HL-60 (cell line): ENCODE data around the gene CRYGS.
A peak's percentile ranks its signal among the peaks of the same experiment; 100 is the strongest.

Experiments
- DNase-seq, 2 experiments: peaks; one replicate each; pipeline ENCODE4 v3.0.0-alpha.2; 2010 to 2020; ENCODE audit warnings: low read depth in 1 of 2, low spot score in 1 of 2
- H3K27ac ChIP-seq: fragments of 250-450 bp; sonication (Bioruptor Pico); replicated peaks from 2 replicates; pipeline ENCODE4 v1.5.1; 2020; ENCODE audit warnings: mild to moderate bottlenecking, moderate library complexity
- H3K27me3 ChIP-seq: fragments of 250-450 bp; sonication (Bioruptor Pico); 2 replicates; pipeline ENCODE4 v1.5.1; 2021; ENCODE audit warnings: mild to moderate bottlenecking, moderate library complexity; ENCODE audit not compliant: insufficient read depth, poor library complexity, severe bottlenecking
- H3K4me3 ChIP-seq: replicated peaks from 2 replicates; pipeline ENCODE4 v1.5.1; 2011; ENCODE audit warnings: mild to moderate bottlenecking, control low read depth, low read length; ENCODE audit not compliant: insufficient read depth
- CTCF ChIP-seq: IDR thresholded peaks from one replicate; pipeline ENCODE4 v1.5.1; 2011; ENCODE audit warnings: low read length, control low read depth, inconsistent platforms; ENCODE audit not compliant: insufficient read depth
- GABPA ChIP-seq: IDR thresholded peaks from 2 replicates; pipeline ENCODE4 v1.6.1; 2012; ENCODE audit warnings: low read depth
- POLR2AphosphoS5 ChIP-seq: IDR thresholded peaks from 2 replicates; pipeline ENCODE4 v1.6.1; 2012; ENCODE audit warnings: low read depth
- SPI1 ChIP-seq: IDR thresholded peaks from 2 replicates; pipeline ENCODE4 v1.6.1; 2012; ENCODE audit warnings: low read depth, mild to moderate bottlenecking, borderline replicate concordance
- TF ChIP-seq, protein P1 (sequence below): IDR thresholded peaks from 2 replicates; pipeline ENCODE4 v1.6.1; 2012; ENCODE audit warnings: low read depth; ENCODE audit not compliant: insufficient replicate concordance

Gene CRYGS

GRCh38 chr3:186509423-186509822, 34.8 kb downstream of the CRYGS start:
- H3K4me3 ChIP-seq, result no peak overlapping the region
- TF ChIP-seq SPI1, result peak; percentile 19; the same call in 1 of the 2 replicates
- TF ChIP-seq GABPA, result no peak
- no peak overlapping the region for H3K27ac ChIP-seq
- no peaks in the 10 kb centered on the region for H3K27me3 ChIP-seq
- DNase-seq, result peak in 1 of 2 experiments; percentile 26

DNA sequence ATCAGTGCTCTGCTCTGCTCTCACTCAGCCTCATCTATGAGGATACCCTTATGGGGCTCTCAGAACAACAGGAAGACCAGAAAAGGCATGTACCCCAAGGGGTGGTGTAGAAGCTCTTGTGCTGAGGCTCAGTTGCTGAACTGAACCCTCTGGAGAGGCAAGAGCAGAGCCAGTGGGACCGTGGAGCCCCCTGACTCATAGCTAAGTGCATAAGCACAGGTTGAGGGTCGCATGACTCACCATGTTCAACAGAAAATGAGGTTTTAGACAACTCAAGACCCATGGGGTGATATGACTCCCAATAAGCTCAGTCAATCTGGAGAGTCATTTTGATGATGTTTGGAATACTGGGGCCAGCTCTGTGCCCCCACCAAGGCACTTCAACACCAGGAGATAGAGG, 37.3 kb downstream of the CRYGS start:
- TF ChIP-seq CTCF, result no peak
- TF ChIP-seq SPI1, result no peak
- no peak for TF ChIP-seq POLR2AphosphoS5
- TF ChIP-seq, protein P1, sequence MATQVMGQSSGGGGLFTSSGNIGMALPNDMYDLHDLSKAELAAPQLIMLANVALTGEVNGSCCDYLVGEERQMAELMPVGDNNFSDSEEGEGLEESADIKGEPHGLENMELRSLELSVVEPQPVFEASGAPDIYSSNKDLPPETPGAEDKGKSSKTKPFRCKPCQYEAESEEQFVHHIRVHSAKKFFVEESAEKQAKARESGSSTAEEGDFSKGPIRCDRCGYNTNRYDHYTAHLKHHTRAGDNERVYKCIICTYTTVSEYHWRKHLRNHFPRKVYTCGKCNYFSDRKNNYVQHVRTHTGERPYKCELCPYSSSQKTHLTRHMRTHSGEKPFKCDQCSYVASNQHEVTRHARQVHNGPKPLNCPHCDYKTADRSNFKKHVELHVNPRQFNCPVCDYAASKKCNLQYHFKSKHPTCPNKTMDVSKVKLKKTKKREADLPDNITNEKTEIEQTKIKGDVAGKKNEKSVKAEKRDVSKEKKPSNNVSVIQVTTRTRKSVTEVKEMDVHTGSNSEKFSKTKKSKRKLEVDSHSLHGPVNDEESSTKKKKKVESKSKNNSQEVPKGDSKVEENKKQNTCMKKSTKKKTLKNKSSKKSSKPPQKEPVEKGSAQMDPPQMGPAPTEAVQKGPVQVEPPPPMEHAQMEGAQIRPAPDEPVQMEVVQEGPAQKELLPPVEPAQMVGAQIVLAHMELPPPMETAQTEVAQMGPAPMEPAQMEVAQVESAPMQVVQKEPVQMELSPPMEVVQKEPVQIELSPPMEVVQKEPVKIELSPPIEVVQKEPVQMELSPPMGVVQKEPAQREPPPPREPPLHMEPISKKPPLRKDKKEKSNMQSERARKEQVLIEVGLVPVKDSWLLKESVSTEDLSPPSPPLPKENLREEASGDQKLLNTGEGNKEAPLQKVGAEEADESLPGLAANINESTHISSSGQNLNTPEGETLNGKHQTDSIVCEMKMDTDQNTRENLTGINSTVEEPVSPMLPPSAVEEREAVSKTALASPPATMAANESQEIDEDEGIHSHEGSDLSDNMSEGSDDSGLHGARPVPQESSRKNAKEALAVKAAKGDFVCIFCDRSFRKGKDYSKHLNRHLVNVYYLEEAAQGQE, result no peak
- no peak for TF ChIP-seq GABPA
- no peak overlapping the region for H3K4me3 ChIP-seq
- no peak for DNase-seq
- H3K27me3 ChIP-seq, result no peaks in the 10 kb centered on the region
- H3K27ac ChIP-seq, result no peak overlapping the region

DNA sequence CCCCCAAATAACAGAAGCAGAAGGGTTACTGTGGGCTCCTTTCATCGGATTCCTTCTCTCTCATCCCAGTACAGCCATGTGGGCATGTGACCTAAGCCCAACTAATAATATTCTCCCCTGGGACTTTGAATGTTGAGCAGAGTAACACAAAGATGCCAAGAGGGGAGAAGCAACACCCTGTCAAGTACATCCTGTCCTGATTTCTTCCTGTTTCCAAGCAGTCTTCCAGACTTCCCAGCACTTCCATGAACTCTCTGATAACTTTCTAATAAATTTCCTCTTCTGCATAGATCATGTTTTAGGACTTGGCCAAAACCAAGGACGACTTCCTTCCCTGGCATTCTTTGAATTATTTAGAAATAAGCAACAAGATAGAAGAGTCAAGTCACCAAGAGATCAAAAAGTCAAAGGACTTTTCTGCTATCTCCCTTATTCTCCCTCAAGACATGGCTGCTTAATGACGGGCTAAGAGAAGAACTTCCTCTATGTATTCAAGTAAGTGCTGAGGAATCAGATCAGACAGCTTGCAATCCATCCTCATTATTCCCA, 37.9 kb downstream of the CRYGS start:
- Histone ChIP-seq H3K27me3 (no peaks in the 10 kb centered on the region), H3K27ac (no peak overlapping the region), H3K4me3 (no peak overlapping the region)
- TF ChIP-seq GABPA, result no peak
- DNase-seq, result no peak

- Histone ChIP-seq H3K27ac (no peak overlapping the region), H3K4me3 (no peak overlapping the region), H3K27me3 (no peaks in the 10 kb centered on the region)
- TF ChIP-seq SPI1 (no peak), POLR2AphosphoS5 (no peak), CTCF (no peak), GABPA (no peak)
- TF ChIP-seq, protein P1, result no peak
- DNase-seq, result no peak
Observed at GRCh38 chr3:186502966-186503712, 41.0 kb downstream of the CRYGS start.
